GM21423 (cell line): ENCODE data around the gene RLN3.

Source experiments
- ATAC-seq: cut with Tn5 transposase; IDR thresholded peaks from one replicate; pipeline ENCODE4 v1.9.1; 2021; ENCODE audit warnings: mild to moderate bottlenecking, moderate library complexity; ENCODE audit not compliant: unreplicated experiment

The RLN3 gene

GRCh38 chr19:14052470-14052869, 24.5 kb downstream of the RLN3 start:
- no peak for ATAC-seq

- no peak for ATAC-seq
Measured at GRCh38 chr19:14053032-14053431, 25.1 kb downstream of the RLN3 start.

- no peak for ATAC-seq
Measured at GRCh38 chr19:14053500-14053899, 25.6 kb downstream of the RLN3 start.

- no peak for ATAC-seq
Measured at GRCh38 chr19:14054099-14054498, 26.2 kb downstream of the RLN3 start.

GRCh38 chr19:14054721-14055120, 26.8 kb downstream of the RLN3 start:
- ATAC-seq: no peak

- no peak for ATAC-seq
Measured at GRCh38 chr19:14055396-14055795, 27.4 kb downstream of the RLN3 start.

GRCh38 chr19:14056069-14056666, 28.2 kb downstream of the RLN3 start:
- no peak for ATAC-seq

- ATAC-seq: no peak
Measured at GRCh38 chr19:14056741-14057356, 28.9 kb downstream of the RLN3 start.

GRCh38 chr19:14058182-14059092, 30.5 kb downstream of the RLN3 start:
- ATAC-seq: no peak

- no peak for ATAC-seq
Measured at GRCh38 chr19:14059093-14059480, 31.1 kb downstream of the RLN3 start.

GRCh38 chr19:14059652-14060155, 31.8 kb downstream of the RLN3 start:
- no peak for ATAC-seq

- no peak for ATAC-seq
Measured at GRCh38 chr19:14061081-14061749, 33.3 kb downstream of the RLN3 start.

GRCh38 chr19:14061751-14062557, 34.0 kb downstream of the RLN3 start, which contains the start of gene PALM3:
PALM3 (minus strand) TSS chr19:14062076; CDS start chr19:14061980, 96 bp downstream.
- no peak for ATAC-seq

- ATAC-seq: no peak
Measured at GRCh38 chr19:14062558-14062855, 34.6 kb downstream of the RLN3 start.

- no peak for ATAC-seq
Measured at GRCh38 chr19:14063105-14063504, 35.2 kb downstream of the RLN3 start.

GRCh38 chr19:14066134-14066533, 38.2 kb downstream of the RLN3 start:
- ATAC-seq: no peak

- ATAC-seq: no peak
Measured at GRCh38 chr19:14070268-14071050, 42.5 kb downstream of the RLN3 start.

- ATAC-seq: no peak
Measured at GRCh38 chr19:14072535-14073260, 44.8 kb downstream of the RLN3 start, which contains the start of gene MISP3. MISP3 (plus strand) TSS chr19:14072786; CDS start chr19:14073310, 524 bp downstream.
